ENCODE data around the gene TMEM203. TPM values are rescaled to one million over a fixed set of nuclear protein-coding genes. Genes with fewer than 3 reads are reported as not detected.
A peak's percentile ranks its signal among the peaks of the same experiment; 100 is the strongest.

TMEM203 gene
- total RNA-seq, 4 donors from 2014 or later, result 24.7 to 45.9 (median 32.0) TPM

- Histone ChIP-seq H3K9me3 (no peaks in the 10 kb centered on the region), H3K4me1 (peaks cover 3% of the 10 kb centered on the region in 2 donors), H3K27me3 (peaks cover 28 to 49% (median 31%) of the 10 kb centered on the region in 3 donors), H3K36me3 (no peaks in the 10 kb centered on the region), H3K27ac (no peak overlapping the region), H3K4me3 (no peak overlapping the region)
- no peak for TF ChIP-seq POLR2A (IDR thresholded peaks at IDR 0.05)
- TF ChIP-seq, protein P1, sequence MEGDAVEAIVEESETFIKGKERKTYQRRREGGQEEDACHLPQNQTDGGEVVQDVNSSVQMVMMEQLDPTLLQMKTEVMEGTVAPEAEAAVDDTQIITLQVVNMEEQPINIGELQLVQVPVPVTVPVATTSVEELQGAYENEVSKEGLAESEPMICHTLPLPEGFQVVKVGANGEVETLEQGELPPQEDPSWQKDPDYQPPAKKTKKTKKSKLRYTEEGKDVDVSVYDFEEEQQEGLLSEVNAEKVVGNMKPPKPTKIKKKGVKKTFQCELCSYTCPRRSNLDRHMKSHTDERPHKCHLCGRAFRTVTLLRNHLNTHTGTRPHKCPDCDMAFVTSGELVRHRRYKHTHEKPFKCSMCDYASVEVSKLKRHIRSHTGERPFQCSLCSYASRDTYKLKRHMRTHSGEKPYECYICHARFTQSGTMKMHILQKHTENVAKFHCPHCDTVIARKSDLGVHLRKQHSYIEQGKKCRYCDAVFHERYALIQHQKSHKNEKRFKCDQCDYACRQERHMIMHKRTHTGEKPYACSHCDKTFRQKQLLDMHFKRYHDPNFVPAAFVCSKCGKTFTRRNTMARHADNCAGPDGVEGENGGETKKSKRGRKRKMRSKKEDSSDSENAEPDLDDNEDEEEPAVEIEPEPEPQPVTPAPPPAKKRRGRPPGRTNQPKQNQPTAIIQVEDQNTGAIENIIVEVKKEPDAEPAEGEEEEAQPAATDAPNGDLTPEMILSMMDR (IDR thresholded peaks at IDR 0.05 in 4 of 5, conservative IDR thresholded peaks at IDR 0.05 in 1 of 5), result no peak
- ATAC-seq (no peak), DNase-seq (no peak)
- in situ Hi-C loops (cut with MboI; ENCODE audit: low sequenced_read_pairs in 4 of 4) (loop anchor here in 1 of 4 donors (10.0 kb wide), 1 partner anchor 104 kb away; no protein-coding TSS in a partner anchor), intact Hi-C loops (cut with DNase I; ENCODE audit: low total_unique reads) (no loop called here)
These were observed 23.8 kb upstream of the TMEM203 start for GRCh38 chr9:137228968-137229896.

- in situ Hi-C loops (cut with MboI; ENCODE audit: low sequenced_read_pairs in 4 of 4) (loop anchor here in 1 of 4 donors (10.0 kb wide), 1 partner anchor 104 kb away; no protein-coding TSS in a partner anchor), intact Hi-C loops (cut with DNase I; ENCODE audit: low total_unique reads) (no loop called here)
- H3K4me1 ChIP-seq, result peaks cover 7 to 8% of the 10 kb centered on the region in 2 donors
- H3K27me3 ChIP-seq, result peaks cover 28 to 42% (median 31%) of the 10 kb centered on the region in 3 donors
- no peaks in the 10 kb centered on the region for H3K9me3 ChIP-seq
- H3K27ac ChIP-seq, result no peak overlapping the region
- ATAC-seq (no peak), DNase-seq (no peak)
- H3K36me3 ChIP-seq, result no peaks in the 10 kb centered on the region
- TF ChIP-seq, protein P1 (IDR thresholded peaks at IDR 0.05 in 4 of 5, conservative IDR thresholded peaks at IDR 0.05 in 1 of 5), result no peak
- TF ChIP-seq POLR2A (IDR thresholded peaks at IDR 0.05), result no peak
- H3K4me3 ChIP-seq, result no peak overlapping the region
These were observed 23.1 kb upstream of the TMEM203 start for GRCh38 chr9:137228506-137228967.

- Histone ChIP-seq H3K27me3 (peaks cover 28 to 37% (median 31%) of the 10 kb centered on the region in 3 donors), H3K27ac (no peak overlapping the region), H3K4me1 (peaks cover 7 to 8% of the 10 kb centered on the region in 2 donors), H3K9me3 (no peaks in the 10 kb centered on the region), H3K4me3 (no peak overlapping the region), H3K36me3 (no peaks in the 10 kb centered on the region)
- TF ChIP-seq, protein P1 (IDR thresholded peaks at IDR 0.05 in 4 of 5, conservative IDR thresholded peaks at IDR 0.05 in 1 of 5), result no peak
- TF ChIP-seq POLR2A (IDR thresholded peaks at IDR 0.05), result no peak
- no peak for DNase-seq
- no peak for ATAC-seq
- intact Hi-C loops (cut with DNase I; ENCODE audit: low total_unique reads) (loop anchor here (2.0 kb wide), 1 partner anchor 109 kb away; no protein-coding TSS in a partner anchor), in situ Hi-C loops (cut with MboI; ENCODE audit: low sequenced_read_pairs in 4 of 4) (loop anchor here in 1 of 4 donors (10.0 kb wide), 1 partner anchor 103 kb away; no protein-coding TSS in a partner anchor)
These were observed 22.5 kb upstream of the TMEM203 start for GRCh38 chr9:137227853-137228505.

DNA sequence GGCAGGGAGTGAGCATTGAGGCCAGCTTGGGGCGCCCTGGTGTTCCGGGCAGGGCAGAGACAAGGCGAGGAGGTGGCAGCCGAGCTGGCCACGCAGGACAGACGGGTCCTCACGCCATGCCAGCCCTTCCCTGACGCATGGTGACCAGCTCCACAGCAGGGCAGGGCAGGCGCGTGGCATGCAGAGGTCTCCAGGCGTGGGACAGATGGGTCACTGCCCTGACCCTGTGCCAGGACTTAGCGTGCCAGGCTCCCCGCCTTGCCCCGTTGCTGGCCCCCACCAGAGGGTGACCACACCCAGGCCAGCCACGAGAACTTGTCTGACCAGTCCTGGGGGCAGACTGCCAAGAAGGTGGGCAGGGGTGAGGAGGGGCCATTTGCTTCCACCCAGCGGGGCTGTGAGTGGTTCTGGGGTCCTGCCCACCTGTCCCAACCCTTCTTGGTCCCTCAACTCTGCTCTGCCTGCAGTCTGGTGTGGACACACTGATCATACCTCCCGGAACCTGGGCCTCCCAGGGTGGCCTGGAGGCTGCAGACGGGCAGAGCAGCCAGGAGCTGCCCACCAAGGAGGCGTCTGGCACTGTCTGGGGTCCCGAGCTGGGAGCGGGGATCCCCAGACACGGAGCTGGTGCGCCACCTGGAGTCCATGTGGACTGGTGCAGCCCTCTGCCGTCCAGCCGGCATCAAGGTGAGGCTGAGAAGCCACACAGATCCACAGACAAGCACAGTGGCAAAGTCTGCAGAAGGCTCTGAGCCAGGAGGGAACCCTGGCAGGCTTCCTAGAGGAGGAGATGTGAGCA, 21.8 kb upstream of the TMEM203 start, which contains the start of gene RNF224:
RNF224 (plus strand) TSS at position 449 of the 799 bp plus-strand sequence. CDS start 834 bp downstream, outside the sequence.
- intact Hi-C loops (cut with DNase I; ENCODE audit: low total_unique reads), result loop anchor here (2.0 kb wide), 1 partner anchor 108 kb away; no protein-coding TSS in a partner anchor
- Histone ChIP-seq H3K27me3 (peaks cover 28 to 36% (median 31%) of the 10 kb centered on the region in 3 donors), H3K4me1 (peaks cover 8 to 14% of the 10 kb centered on the region in 2 donors), H3K9me3 (no peaks in the 10 kb centered on the region), H3K4me3 (no peak within 1 kb of the TSS), H3K27ac (no peak within 1 kb of the TSS), H3K36me3 (no peaks in the 10 kb centered on the region)
- in situ Hi-C loops (cut with MboI; ENCODE audit: low sequenced_read_pairs in 4 of 4), result loop anchor here in 1 of 4 donors (10.0 kb wide), 1 partner anchor 102 kb away; no protein-coding TSS in a partner anchor
- DNase-seq (peak; percentile 33 to 59), ATAC-seq (no peak)
- no peak for TF ChIP-seq POLR2A (IDR thresholded peaks at IDR 0.05)
- TF ChIP-seq, protein P1 (IDR thresholded peaks at IDR 0.05 in 4 of 5, conservative IDR thresholded peaks at IDR 0.05 in 1 of 5), result peak; percentile 77 to 92 (median 85)

Data from gastrocnemius medialis (tissue), 4 donors.